ENCODE results near the gene COL6A2. TPM values are rescaled to one million over a fixed set of nuclear protein-coding genes. Genes with fewer than 3 reads are reported as not detected.

Gene COL6A2
- total and polyA plus RNA-seq, 2 of the 13 experiments (the other 11 are each of a cell fraction or from before 2014, with no cell fraction given) = 0.07 to 0.41 TPM

DNA sequence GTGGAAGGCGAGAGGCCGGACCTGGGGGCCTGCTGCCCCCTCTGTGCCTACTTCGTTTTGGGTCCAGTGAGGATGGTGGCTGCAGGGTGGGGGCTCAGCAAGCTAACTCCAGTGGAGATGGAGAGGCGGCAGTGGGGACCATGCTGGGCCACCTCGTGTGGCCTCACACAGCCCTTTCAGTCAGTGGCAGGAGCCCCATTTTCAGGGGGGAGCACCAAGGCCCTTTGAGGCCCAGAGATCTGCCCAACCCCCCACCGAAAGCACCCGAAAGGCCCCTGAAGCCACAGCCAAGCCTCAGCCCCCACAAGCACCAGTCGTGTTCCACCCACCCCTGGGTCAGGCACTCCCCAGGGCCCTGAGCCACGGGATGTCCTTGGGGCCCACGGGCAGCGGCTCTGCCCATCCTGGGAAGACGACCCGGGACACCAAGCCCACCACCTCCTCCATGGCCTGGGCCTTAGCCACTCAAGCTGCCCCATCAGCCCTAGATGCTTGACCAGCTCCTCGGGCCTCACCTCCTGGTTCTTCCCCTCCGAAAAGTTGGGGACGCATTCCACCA, 57.1 kb downstream of the COL6A2 start (continued):
- TF ChIP-seq, protein P1, sequence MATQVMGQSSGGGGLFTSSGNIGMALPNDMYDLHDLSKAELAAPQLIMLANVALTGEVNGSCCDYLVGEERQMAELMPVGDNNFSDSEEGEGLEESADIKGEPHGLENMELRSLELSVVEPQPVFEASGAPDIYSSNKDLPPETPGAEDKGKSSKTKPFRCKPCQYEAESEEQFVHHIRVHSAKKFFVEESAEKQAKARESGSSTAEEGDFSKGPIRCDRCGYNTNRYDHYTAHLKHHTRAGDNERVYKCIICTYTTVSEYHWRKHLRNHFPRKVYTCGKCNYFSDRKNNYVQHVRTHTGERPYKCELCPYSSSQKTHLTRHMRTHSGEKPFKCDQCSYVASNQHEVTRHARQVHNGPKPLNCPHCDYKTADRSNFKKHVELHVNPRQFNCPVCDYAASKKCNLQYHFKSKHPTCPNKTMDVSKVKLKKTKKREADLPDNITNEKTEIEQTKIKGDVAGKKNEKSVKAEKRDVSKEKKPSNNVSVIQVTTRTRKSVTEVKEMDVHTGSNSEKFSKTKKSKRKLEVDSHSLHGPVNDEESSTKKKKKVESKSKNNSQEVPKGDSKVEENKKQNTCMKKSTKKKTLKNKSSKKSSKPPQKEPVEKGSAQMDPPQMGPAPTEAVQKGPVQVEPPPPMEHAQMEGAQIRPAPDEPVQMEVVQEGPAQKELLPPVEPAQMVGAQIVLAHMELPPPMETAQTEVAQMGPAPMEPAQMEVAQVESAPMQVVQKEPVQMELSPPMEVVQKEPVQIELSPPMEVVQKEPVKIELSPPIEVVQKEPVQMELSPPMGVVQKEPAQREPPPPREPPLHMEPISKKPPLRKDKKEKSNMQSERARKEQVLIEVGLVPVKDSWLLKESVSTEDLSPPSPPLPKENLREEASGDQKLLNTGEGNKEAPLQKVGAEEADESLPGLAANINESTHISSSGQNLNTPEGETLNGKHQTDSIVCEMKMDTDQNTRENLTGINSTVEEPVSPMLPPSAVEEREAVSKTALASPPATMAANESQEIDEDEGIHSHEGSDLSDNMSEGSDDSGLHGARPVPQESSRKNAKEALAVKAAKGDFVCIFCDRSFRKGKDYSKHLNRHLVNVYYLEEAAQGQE (IDR thresholded peaks at IDR 0.05; ENCODE audit: borderline replicate concordance in 1 of 2, low read depth in 1 of 2, low read length in 2 of 2) = no peak
- TF ChIP-seq ZNF34 (CRISPR knock-in tag; IDR thresholded peaks at IDR 0.05; ENCODE audit: borderline replicate concordance) = no peak
- no peak for TF ChIP-seq KDM1A (CRISPR knock-in tag; IDR thresholded peaks at IDR 0.05)
- no peak for TF ChIP-seq TP53 (CRISPR knock-in tag; conservative IDR thresholded peaks at IDR 0.05)
- no peak for TF ChIP-seq ZNF878 (CRISPR knock-in tag; IDR thresholded peaks at IDR 0.05)
- TF ChIP-seq HMG20A (CRISPR knock-in tag; IDR thresholded peaks at IDR 0.05; ENCODE audit: borderline replicate concordance) = no peak
- no peak for TF ChIP-seq EP300 (IDR thresholded peaks at IDR 0.05; ENCODE audit: low read depth in 2 of 2, low read length in 2 of 2)
- no peak for TF ChIP-seq EP300 (CRISPR knock-in tag; IDR thresholded peaks at IDR 0.05; ENCODE audit: borderline replicate concordance)
- no peak for TF ChIP-seq CHD2 (IDR thresholded peaks at IDR 0.05; ENCODE audit: low read depth, low read length)
- TF ChIP-seq, protein P2, sequence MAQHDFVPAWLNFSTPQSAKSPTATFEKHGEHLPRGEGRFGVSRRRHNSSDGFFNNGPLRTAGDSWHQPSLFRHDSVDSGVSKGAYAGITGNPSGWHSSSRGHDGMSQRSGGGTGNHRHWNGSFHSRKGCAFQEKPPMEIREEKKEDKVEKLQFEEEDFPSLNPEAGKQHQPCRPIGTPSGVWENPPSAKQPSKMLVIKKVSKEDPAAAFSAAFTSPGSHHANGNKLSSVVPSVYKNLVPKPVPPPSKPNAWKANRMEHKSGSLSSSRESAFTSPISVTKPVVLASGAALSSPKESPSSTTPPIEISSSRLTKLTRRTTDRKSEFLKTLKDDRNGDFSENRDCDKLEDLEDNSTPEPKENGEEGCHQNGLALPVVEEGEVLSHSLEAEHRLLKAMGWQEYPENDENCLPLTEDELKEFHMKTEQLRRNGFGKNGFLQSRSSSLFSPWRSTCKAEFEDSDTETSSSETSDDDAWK (CRISPR knock-in tag; IDR thresholded peaks at IDR 0.05) = no peak
- no peak for TF ChIP-seq GFI1 (CRISPR knock-in tag; IDR thresholded peaks at IDR 0.05; ENCODE audit: borderline replicate concordance)
- TF ChIP-seq ZFY (CRISPR knock-in tag; IDR thresholded peaks at IDR 0.05) = no peak; the same call in 1 of the 2 replicates
- TF ChIP-seq FOXM1 (CRISPR knock-in tag; IDR thresholded peaks at IDR 0.05) = no peak
- no peak for TF ChIP-seq ZNF530 (CRISPR knock-in tag; IDR thresholded peaks at IDR 0.05; ENCODE audit: low read depth)
- TF ChIP-seq FOXP1 (IDR thresholded peaks at IDR 0.05) = no peak
- no peak for TF ChIP-seq FOXP1 (CRISPR knock-in tag; IDR thresholded peaks at IDR 0.05)
- TF ChIP-seq ZNF713 (CRISPR knock-in tag; IDR thresholded peaks at IDR 0.05) = no peak
- TF ChIP-seq CBFB (CRISPR knock-in tag; IDR thresholded peaks at IDR 0.05) = no peak
- TF ChIP-seq MEIS1 (CRISPR knock-in tag; IDR thresholded peaks at IDR 0.05; ENCODE audit: borderline replicate concordance) = no peak
- TF ChIP-seq, protein P3, sequence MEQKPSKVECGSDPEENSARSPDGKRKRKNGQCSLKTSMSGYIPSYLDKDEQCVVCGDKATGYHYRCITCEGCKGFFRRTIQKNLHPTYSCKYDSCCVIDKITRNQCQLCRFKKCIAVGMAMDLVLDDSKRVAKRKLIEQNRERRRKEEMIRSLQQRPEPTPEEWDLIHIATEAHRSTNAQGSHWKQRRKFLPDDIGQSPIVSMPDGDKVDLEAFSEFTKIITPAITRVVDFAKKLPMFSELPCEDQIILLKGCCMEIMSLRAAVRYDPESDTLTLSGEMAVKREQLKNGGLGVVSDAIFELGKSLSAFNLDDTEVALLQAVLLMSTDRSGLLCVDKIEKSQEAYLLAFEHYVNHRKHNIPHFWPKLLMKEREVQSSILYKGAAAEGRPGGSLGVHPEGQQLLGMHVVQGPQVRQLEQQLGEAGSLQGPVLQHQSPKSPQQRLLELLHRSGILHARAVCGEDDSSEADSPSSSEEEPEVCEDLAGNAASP (CRISPR knock-in tag; IDR thresholded peaks at IDR 0.05; ENCODE audit: borderline replicate concordance) = no peak
- no peak for TF ChIP-seq ZNF331 (CRISPR knock-in tag; IDR thresholded peaks at IDR 0.05)
- no peak for TF ChIP-seq REL (CRISPR knock-in tag; conservative IDR thresholded peaks at IDR 0.05)
- TF ChIP-seq KLF15 (CRISPR knock-in tag; IDR thresholded peaks at IDR 0.05; ENCODE audit: borderline replicate concordance) = no peak
- TF ChIP-seq ZNF775 (CRISPR knock-in tag; IDR thresholded peaks at IDR 0.05; ENCODE audit: borderline replicate concordance) = no peak
- peak; percentile 87 for TF ChIP-seq SNAPC2 (CRISPR knock-in tag; IDR thresholded peaks at IDR 0.05)
